ENCODE data around the gene PLA2G3. TPM values are rescaled to one million over a fixed set of nuclear protein-coding genes. Genes with fewer than 3 reads are reported as not detected.

Gene PLA2G3
- total and polyA plus RNA-seq, 4 donors, result 0.85 to 17.4 (median 8.2) TPM

GRCh38 chr22:31099841-31100761 lies 40.2 kb downstream of the PLA2G3 start:
- H3K27ac ChIP-seq (ENCODE audit: low read depth in 1 of 2, low read length in 1 of 2), result no peak overlapping the region
- no peaks in the 10 kb centered on the region for H3K27me3 ChIP-seq (ENCODE audit: control insufficient read depth in 3 of 3, insufficient read depth in 3 of 3, low read length in 2 of 3)
- no peak for ATAC-seq (ENCODE audit: insufficient read depth, low FRiP score)
- no peaks in the 10 kb centered on the region for H3K4me1 ChIP-seq (ENCODE audit: control insufficient read depth in 5 of 5, insufficient read depth in 5 of 5, low read length in 5 of 5)
- TF ChIP-seq, protein P1, sequence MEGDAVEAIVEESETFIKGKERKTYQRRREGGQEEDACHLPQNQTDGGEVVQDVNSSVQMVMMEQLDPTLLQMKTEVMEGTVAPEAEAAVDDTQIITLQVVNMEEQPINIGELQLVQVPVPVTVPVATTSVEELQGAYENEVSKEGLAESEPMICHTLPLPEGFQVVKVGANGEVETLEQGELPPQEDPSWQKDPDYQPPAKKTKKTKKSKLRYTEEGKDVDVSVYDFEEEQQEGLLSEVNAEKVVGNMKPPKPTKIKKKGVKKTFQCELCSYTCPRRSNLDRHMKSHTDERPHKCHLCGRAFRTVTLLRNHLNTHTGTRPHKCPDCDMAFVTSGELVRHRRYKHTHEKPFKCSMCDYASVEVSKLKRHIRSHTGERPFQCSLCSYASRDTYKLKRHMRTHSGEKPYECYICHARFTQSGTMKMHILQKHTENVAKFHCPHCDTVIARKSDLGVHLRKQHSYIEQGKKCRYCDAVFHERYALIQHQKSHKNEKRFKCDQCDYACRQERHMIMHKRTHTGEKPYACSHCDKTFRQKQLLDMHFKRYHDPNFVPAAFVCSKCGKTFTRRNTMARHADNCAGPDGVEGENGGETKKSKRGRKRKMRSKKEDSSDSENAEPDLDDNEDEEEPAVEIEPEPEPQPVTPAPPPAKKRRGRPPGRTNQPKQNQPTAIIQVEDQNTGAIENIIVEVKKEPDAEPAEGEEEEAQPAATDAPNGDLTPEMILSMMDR (IDR thresholded peaks at IDR 0.05; ENCODE audit: control extremely low read depth, extremely low read depth), result no peak
- no peak overlapping the region for H3K4me3 ChIP-seq
- no peak for DNase-seq
- H3K36me3 ChIP-seq (ENCODE audit: control insufficient read depth in 4 of 4, insufficient read depth in 4 of 4, low read length in 4 of 4), result peaks cover 10 to 57% (median 47%) of the 10 kb centered on the region in 4 donors
- 95% methylated on average over 31 to 34 of the region's 34 CpGs for WGBS, 2 donors
- no peaks in the 10 kb centered on the region for H3K9me3 ChIP-seq (ENCODE audit: control insufficient read depth in 4 of 4, insufficient read depth in 3 of 4, low read length in 3 of 4)
- H3K9ac ChIP-seq (ENCODE audit: insufficient read depth in 1 of 2, low read length in 2 of 2), result no peak overlapping the region

DNA sequence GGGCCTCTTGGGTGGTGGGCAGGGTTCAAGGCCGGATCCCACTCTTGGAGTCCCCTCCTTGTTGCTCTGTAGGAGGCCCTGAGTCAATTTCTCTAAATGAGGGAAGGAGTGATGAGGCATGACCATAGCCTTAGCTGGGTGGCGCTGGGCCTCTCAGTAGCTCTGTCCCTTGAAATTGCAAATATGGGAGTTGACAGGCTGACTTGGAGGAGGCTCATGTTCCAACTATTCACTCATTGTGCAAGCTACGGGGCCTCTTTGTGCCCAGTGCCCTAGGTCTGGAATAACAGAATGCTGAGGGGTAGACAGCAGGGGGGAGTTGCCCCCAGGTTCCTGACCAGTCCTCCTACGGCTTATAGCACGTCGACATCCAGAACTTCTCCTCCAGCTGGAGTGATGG lies 40.9 kb downstream of the PLA2G3 start:
- Histone ChIP-seq H3K9ac (ENCODE audit: insufficient read depth in 1 of 2, low read length in 2 of 2) (no peak overlapping the region), H3K4me1 (ENCODE audit: control insufficient read depth in 5 of 5, insufficient read depth in 5 of 5, low read length in 5 of 5) (no peaks in the 10 kb centered on the region), H3K36me3 (ENCODE audit: control insufficient read depth in 4 of 4, insufficient read depth in 4 of 4, low read length in 4 of 4) (peaks cover 10 to 62% (median 46%) of the 10 kb centered on the region in 4 donors), H3K27ac (ENCODE audit: low read depth in 1 of 2, low read length in 1 of 2) (peak overlapping the region in 1 of 2 donors; percentile 13), H3K4me3 (no peak overlapping the region), H3K27me3 (ENCODE audit: control insufficient read depth in 3 of 3, insufficient read depth in 3 of 3, low read length in 2 of 3) (no peaks in the 10 kb centered on the region), H3K9me3 (ENCODE audit: control insufficient read depth in 4 of 4, insufficient read depth in 3 of 4, low read length in 3 of 4) (no peaks in the 10 kb centered on the region)
- ATAC-seq (ENCODE audit: insufficient read depth, low FRiP score), result no peak
- DNase-seq, result no peak
- TF ChIP-seq, protein P1 (IDR thresholded peaks at IDR 0.05; ENCODE audit: control extremely low read depth, extremely low read depth), result no peak
- WGBS, 2 donors, result 96 to 98% methylated on average over 6 of the region's 6 CpGs

- H3K9ac ChIP-seq (ENCODE audit: insufficient read depth in 1 of 2, low read length in 2 of 2), result no peak overlapping the region
- no peak for ATAC-seq (ENCODE audit: insufficient read depth, low FRiP score)
- TF ChIP-seq, protein P1 (IDR thresholded peaks at IDR 0.05; ENCODE audit: control extremely low read depth, extremely low read depth), result no peak
- peak overlapping the region; percentile 4 to 13 for H3K27ac ChIP-seq (ENCODE audit: low read depth in 1 of 2, low read length in 1 of 2)
- WGBS, 2 donors, result 80 to 88% methylated on average over 36 of the region's 36 CpGs
- H3K27me3 ChIP-seq (ENCODE audit: control insufficient read depth in 3 of 3, insufficient read depth in 3 of 3, low read length in 2 of 3), result no peaks in the 10 kb centered on the region
- H3K36me3 ChIP-seq (ENCODE audit: control insufficient read depth in 4 of 4, insufficient read depth in 4 of 4, low read length in 4 of 4), result peaks cover 10 to 62% (median 48%) of the 10 kb centered on the region in 4 donors
- peak in 2 of 3 donors; percentile 32 to 47 for DNase-seq
- H3K4me3 ChIP-seq, result no peak overlapping the region
- no peaks in the 10 kb centered on the region for H3K9me3 ChIP-seq (ENCODE audit: control insufficient read depth in 4 of 4, insufficient read depth in 3 of 4, low read length in 3 of 4)
- no peaks in the 10 kb centered on the region for H3K4me1 ChIP-seq (ENCODE audit: control insufficient read depth in 5 of 5, insufficient read depth in 5 of 5, low read length in 5 of 5)
Observed at GRCh38 chr22:31098632-31099110, 41.6 kb downstream of the PLA2G3 start.

All from lung (tissue), 12 donors.